ENCODE measurements around the gene OCIAD2.
A peak's percentile ranks its signal among the peaks of the same experiment; 100 is the strongest.

Gene OCIAD2

GRCh38 chr4:48906206-48907173, at the start of gene OCIAD2:
Gene OCIAD2 (minus strand): TSS chr4:48906774. CDS start chr4:48904549, 2,225 bp downstream.
- CTCF ChIA-PET, result interaction anchor here (0.5 to 0.7 kb wide), 4 partner anchors 25 to 936 kb away, joined by 3 to 4 read pairs (median 3); no protein-coding TSS in a partner anchor
- no peaks in the 10 kb centered on the region for H3K9me3 ChIP-seq (ENCODE audit: control insufficient read depth, insufficient read depth, low read depth, low read length)
- peak within 1 kb of the TSS; percentile 74 for H3K4me3 ChIP-seq (ENCODE audit: low read depth, low read length)
- H3K4me1 ChIP-seq (ENCODE audit: control insufficient read depth, insufficient read depth, low read length), result peaks cover 2% of the 10 kb centered on the region; the same call in 1 of the 2 replicates
- POLR2A ChIA-PET, result interaction anchor here (1.1 kb wide), 2 partner anchors 126 to 209 kb away, joined by 3 to 6 read pairs; partner anchors contain the start of gene FRYL
- peaks cover 0 to 4% of the 10 kb centered on the region in 2 experiments; a peak in 1 of 3 replicates for H3K36me3 ChIP-seq (ENCODE audit: control insufficient read depth in 2 of 2, insufficient read depth in 1 of 2, low read length in 2 of 2)
- peak within 1 kb of the TSS; percentile 66; the same call in 1 of the 2 replicates for H3K27ac ChIP-seq (ENCODE audit: extremely low read depth, low read depth, low read length)
- no peak for TF ChIP-seq ZBTB7A (tag by site-specific recombination; IDR thresholded peaks at IDR 0.05; ENCODE audit: low read depth)
- TF ChIP-seq ZNF366 (tag by site-specific recombination; conservative IDR thresholded peaks at IDR 0.05), result peak; percentile 39
- TF ChIP-seq ZNF311 (tag by site-specific recombination; IDR thresholded peaks at IDR 0.05; ENCODE audit: borderline replicate concordance), result no peak
- TF ChIP-seq ZNF398 (tag by site-specific recombination; IDR thresholded peaks at IDR 0.05), result 0 out of 2 replicates have a peak, but pooled peaks have one; percentile 11
- no peak for TF ChIP-seq ZNF624 (tag by site-specific recombination; IDR thresholded peaks at IDR 0.05)
- peak; percentile 62; the same call in 1 of the 2 replicates for TF ChIP-seq PRDM1 (tag by site-specific recombination; IDR thresholded peaks at IDR 0.05)
- TF ChIP-seq ZNF26 (tag by site-specific recombination; IDR thresholded peaks at IDR 0.05), result no peak
- TF ChIP-seq HIC1 (tag by site-specific recombination; IDR thresholded peaks at IDR 0.05), result peak; percentile 98
- peak; percentile 21; the same call in 1 of the 2 replicates for TF ChIP-seq ZBTB17 (tag by site-specific recombination; IDR thresholded peaks at IDR 0.05)
- TF ChIP-seq ZNF274 (IDR thresholded peaks at IDR 0.05; ENCODE audit: low read length), result no peak
- TF ChIP-seq ZNF274 (tag by site-specific recombination; IDR thresholded peaks at IDR 0.05; ENCODE audit: borderline replicate concordance), result no peak
- TF ChIP-seq ZNF558 (tag by site-specific recombination; IDR thresholded peaks at IDR 0.05), result no peak
- TF ChIP-seq ZNF266 (tag by site-specific recombination; IDR thresholded peaks at IDR 0.05; ENCODE audit: low read depth), result no peak
- TF ChIP-seq ZNF214 (tag by site-specific recombination; IDR thresholded peaks at IDR 0.05; ENCODE audit: borderline replicate concordance), result no peak
- peak; percentile 63; the same call in 1 of the 2 replicates for TF ChIP-seq ZNF600 (tag by site-specific recombination; IDR thresholded peaks at IDR 0.05)
- peak; percentile 61 for TF ChIP-seq SCRT2 (tag by site-specific recombination; IDR thresholded peaks at IDR 0.05)
- peak; percentile 44; the same call in 1 of the 2 replicates for TF ChIP-seq ZNF394 (tag by site-specific recombination; IDR thresholded peaks at IDR 0.05; ENCODE audit: borderline replicate concordance)
- TF ChIP-seq ZNF580 (tag by site-specific recombination; IDR thresholded peaks at IDR 0.05), result no peak
- TF ChIP-seq OVOL3 (tag by site-specific recombination; IDR thresholded peaks at IDR 0.05), result no peak
- TF ChIP-seq ZNF18 (tag by site-specific recombination; IDR thresholded peaks at IDR 0.05), result no peak
- TF ChIP-seq ZNF433 (tag by site-specific recombination; IDR thresholded peaks at IDR 0.05; ENCODE audit: low read depth), result no peak
- TF ChIP-seq ZBTB8A (tag by site-specific recombination; IDR thresholded peaks at IDR 0.05), result no peak
- peak; percentile 82; the same call in 1 of the 2 replicates for TF ChIP-seq ZBTB10 (tag by site-specific recombination; IDR thresholded peaks at IDR 0.05)
